Activated naive CD8-positive, alpha-beta T cell treated with anti-CD3 and anti-CD28 coated beads for 36 hours (primary cell): ENCODE results near the gene QDPR. TPM values are rescaled to one million over a fixed set of nuclear protein-coding genes. Genes with fewer than 3 reads are reported as not detected.
"Not testable (repeated sequence)": the region's sequence is repeated elsewhere in the genome, so short reads cannot be mapped to it uniquely, and the experiment has no call there.

Experiments
- DNase-seq: peaks from one replicate; pipeline ENCODE4 v3.0.0; 2021
- H3K27ac Mint-ChIP-seq: one replicate; pipeline ENCODE4 v1.8.0; 2022; ENCODE audit warnings: mild to moderate bottlenecking, moderate library complexity, mixed read lengths
- H3K27me3 Mint-ChIP-seq: one replicate; pipeline ENCODE4 v1.8.0; 2022; ENCODE audit warnings: mild to moderate bottlenecking, mixed read lengths
- H3K36me3 Mint-ChIP-seq: one replicate; pipeline ENCODE4 v1.8.0; 2021; ENCODE audit warnings: mild to moderate bottlenecking, mixed read lengths
- H3K4me1 Mint-ChIP-seq: one replicate; pipeline ENCODE4 v1.8.0; 2021; ENCODE audit warnings: mixed read lengths
- H3K4me3 Mint-ChIP-seq: one replicate; pipeline ENCODE4 v1.8.0; 2022; ENCODE audit warnings: mild to moderate bottlenecking, moderate library complexity, mixed read lengths
- H3K9me3 Mint-ChIP-seq: one replicate; pipeline ENCODE4 v1.8.0; 2022; ENCODE audit warnings: mixed read lengths
- total RNA-seq, 2 experiments: library from RNA; stranded (reverse); gene quantifications; one replicate each; pipeline ENCODE4 v1.2.3, GENCODE V29; 2021

QDPR gene
- total RNA-seq, 2 experiments from 2014 or later = 56.5 to 57.9 TPM

- peaks cover 20% of the 10 kb centered on the region for H3K27me3 Mint-ChIP-seq
- DNase-seq = no peak
- no peaks in the 10 kb centered on the region for H3K9me3 Mint-ChIP-seq
- H3K36me3 Mint-ChIP-seq = no peaks in the 10 kb centered on the region
- H3K4me3 Mint-ChIP-seq = no peak overlapping the region
- no peaks in the 10 kb centered on the region for H3K4me1 Mint-ChIP-seq
- no peak overlapping the region for H3K27ac Mint-ChIP-seq
Measured at GRCh38 chr4:17544205-17544604, 32.3 kb upstream of the QDPR start.

DNA sequence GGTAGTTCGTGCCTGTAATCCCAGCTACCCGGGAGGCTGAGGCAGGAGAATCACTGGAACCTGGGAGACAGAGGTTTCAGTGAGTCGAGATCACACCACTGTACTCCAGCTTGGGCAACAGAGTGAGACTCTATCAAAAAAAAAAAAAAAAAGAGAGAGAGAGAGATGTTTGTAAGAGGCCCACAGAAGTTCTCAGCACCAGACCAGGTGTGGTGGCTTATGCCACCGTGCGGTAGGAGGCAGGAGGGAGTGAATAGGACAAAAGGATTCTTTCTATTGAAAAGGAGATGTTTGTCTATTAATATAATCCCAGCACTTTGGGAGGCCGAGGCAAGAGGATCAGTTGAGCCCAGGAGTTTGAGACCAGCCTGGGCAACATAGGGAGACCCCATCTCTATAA is 25.2 kb upstream of the QDPR start:
- not testable (repeated sequence) for H3K4me3 Mint-ChIP-seq, H3K36me3 Mint-ChIP-seq, H3K9me3 Mint-ChIP-seq, H3K27ac Mint-ChIP-seq, H3K4me1 Mint-ChIP-seq, DNase-seq
- H3K27me3 Mint-ChIP-seq = peaks cover 13% of the 10 kb centered on the region

- Mint-ChIP-seq H3K27ac (no peak overlapping the region), H3K4me1 (peaks cover 6% of the 10 kb centered on the region), H3K27me3 (peaks cover 16% of the 10 kb centered on the region), H3K9me3 (no peaks in the 10 kb centered on the region), H3K4me3 (no peak overlapping the region), H3K36me3 (no peaks in the 10 kb centered on the region)
- DNase-seq = no peak
Measured at GRCh38 chr4:17535906-17536305, 24.0 kb upstream of the QDPR start.

DNA sequence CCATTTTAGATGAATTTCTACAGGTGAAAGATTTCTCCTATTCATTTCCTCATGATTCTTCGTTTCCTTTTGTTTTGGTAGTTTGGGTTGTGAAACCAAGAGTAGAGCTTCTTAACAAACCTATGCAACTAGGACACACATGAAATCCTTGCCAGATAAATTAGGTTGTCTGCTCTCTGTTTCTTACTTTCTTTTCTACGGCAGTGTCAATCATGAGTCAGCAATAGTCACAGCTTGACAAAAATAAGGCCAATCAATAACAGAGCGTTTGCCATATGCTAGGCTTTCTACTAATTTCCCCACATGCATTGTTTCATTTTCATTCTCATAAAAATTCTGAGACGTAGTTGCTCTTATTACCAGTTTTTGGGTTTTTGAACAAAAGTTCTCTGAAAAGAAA is 23.4 kb upstream of the QDPR start:
- Mint-ChIP-seq H3K27ac (no peak overlapping the region), H3K4me1 (peaks cover 6% of the 10 kb centered on the region), H3K4me3 (no peak overlapping the region), H3K27me3 (peaks cover 14% of the 10 kb centered on the region), H3K9me3 (no peaks in the 10 kb centered on the region), H3K36me3 (no peaks in the 10 kb centered on the region)
- no peak for DNase-seq

- no peak for DNase-seq
- H3K27me3 Mint-ChIP-seq = peaks cover 12% of the 10 kb centered on the region
- H3K9me3 Mint-ChIP-seq = no peaks in the 10 kb centered on the region
- no peak overlapping the region for H3K4me3 Mint-ChIP-seq
- no peaks in the 10 kb centered on the region for H3K36me3 Mint-ChIP-seq
- H3K27ac Mint-ChIP-seq = no peak overlapping the region
- H3K4me1 Mint-ChIP-seq = peaks cover 6% of the 10 kb centered on the region
Measured at GRCh38 chr4:17534705-17535104, 22.8 kb upstream of the QDPR start.

DNA sequence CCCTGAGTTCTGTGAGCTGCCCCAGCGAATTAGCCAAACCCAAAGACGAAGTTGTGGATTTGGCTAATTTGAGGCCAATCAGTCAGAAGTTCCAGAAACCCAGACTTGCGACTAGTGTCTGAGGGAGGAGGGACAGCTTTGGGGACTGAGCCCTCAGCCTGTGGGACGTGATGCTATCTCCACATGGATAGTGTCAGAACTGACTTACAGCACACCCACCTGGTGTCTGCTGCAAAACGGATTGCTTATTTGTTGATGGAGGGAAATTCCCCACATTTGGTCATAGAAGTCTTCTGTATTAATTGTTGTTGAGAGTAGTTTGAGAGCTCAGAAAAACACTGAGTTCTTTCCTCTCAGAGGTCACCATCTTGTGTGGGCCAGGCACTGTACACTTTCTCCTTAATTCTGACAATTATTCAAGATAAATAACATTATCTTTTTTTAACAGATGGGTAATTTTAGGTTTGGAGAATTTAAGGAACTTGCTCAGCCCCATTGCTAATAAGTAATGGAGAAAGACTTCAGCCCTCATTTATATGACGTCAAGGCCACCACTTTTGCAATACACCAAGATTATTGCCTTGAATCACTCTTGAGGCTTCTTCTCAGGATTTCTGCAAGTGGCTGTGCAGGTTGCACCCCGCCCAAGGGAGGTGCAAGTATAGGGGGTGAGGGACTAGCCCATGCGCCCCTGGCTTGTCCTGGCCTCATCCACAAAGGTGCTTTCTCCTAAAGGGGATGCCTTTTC is 19.8 kb upstream of the QDPR start:
- no peak for DNase-seq
- H3K4me1 Mint-ChIP-seq = peaks cover 6% of the 10 kb centered on the region
- no peaks in the 10 kb centered on the region for H3K36me3 Mint-ChIP-seq
- H3K27ac Mint-ChIP-seq = no peak overlapping the region
- no peaks in the 10 kb centered on the region for H3K9me3 Mint-ChIP-seq
- H3K4me3 Mint-ChIP-seq = no peak overlapping the region
- H3K27me3 Mint-ChIP-seq = peaks cover 24% of the 10 kb centered on the region

GRCh38 chr4:17528551-17529165 is 16.8 kb upstream of the QDPR start:
- Mint-ChIP-seq H3K27ac (no peak overlapping the region), H3K4me3 (no peak overlapping the region), H3K36me3 (no peaks in the 10 kb centered on the region), H3K4me1 (no peaks in the 10 kb centered on the region), H3K9me3 (no peaks in the 10 kb centered on the region), H3K27me3 (peaks cover 30% of the 10 kb centered on the region)
- DNase-seq = no peak

DNA sequence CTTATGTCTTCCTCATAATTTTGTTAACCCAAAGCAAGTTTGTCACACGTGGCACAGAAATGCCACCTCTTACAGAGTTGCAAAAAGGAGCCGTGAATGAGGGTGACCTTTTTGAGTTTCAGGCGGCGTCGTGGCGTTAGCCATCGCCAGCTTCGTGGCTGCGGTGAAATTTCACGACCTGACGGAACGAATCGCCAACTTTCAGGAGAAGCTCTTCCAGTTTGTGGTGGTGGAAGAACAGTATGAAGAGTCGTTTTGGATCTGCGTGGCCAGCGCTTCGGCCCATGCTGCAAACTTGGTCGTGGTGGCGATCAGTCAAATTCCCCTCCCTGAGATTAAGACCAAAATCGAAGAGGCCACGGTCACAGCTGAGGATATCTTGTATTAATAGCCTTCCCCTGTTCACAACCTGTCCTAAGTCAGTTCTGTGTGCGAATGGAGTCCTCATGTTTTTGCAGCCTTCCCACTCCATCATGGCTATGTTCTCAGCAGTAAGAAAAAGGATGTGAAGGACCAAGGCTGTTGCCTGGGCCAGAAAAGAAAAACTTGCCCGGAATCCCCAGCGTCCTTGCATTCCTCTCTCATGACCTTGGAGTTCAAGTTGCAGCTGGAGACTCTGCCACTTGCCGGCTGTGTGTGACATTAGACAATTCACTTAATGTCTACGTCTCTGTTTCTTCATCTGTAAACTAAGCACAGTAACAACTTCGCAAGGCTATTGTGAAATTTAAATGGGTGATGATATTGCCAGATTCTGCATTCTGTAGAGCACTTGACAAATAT is 15.0 kb upstream of the QDPR start:
- no peak for DNase-seq
- no peak overlapping the region for H3K4me3 Mint-ChIP-seq
- H3K27ac Mint-ChIP-seq = no peak overlapping the region
- H3K27me3 Mint-ChIP-seq = peaks cover 34% of the 10 kb centered on the region
- no peaks in the 10 kb centered on the region for H3K4me1 Mint-ChIP-seq
- no peaks in the 10 kb centered on the region for H3K9me3 Mint-ChIP-seq
- H3K36me3 Mint-ChIP-seq = no peaks in the 10 kb centered on the region

DNA sequence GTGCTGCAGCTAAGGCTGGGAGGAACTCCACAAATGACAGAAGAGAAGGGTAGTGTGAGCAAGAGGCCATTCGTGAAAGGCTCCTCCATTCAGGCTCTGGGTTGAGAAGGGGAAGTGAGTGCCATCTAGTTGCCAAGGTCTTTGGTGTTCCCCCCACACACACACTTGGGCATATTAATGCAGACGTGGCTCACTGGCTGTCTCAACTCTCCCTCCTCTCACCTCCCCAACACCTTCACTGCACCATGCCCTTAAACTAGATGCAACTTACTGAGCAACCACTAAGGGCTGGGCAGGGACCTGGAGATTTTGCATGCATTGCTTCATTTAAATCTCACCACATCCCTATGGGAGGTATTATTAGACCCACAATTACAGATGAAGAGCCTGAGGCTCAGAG is 11.8 kb upstream of the QDPR start:
- Mint-ChIP-seq H3K4me1 (no peaks in the 10 kb centered on the region), H3K36me3 (no peaks in the 10 kb centered on the region), H3K27ac (no peak overlapping the region), H3K27me3 (peaks cover 34% of the 10 kb centered on the region), H3K9me3 (no peaks in the 10 kb centered on the region), H3K4me3 (no peak overlapping the region)
- no peak for DNase-seq

GRCh38 chr4:17521595-17521994 is 9.7 kb upstream of the QDPR start:
- no peak overlapping the region for H3K4me3 Mint-ChIP-seq
- H3K4me1 Mint-ChIP-seq = no peaks in the 10 kb centered on the region
- no peaks in the 10 kb centered on the region for H3K36me3 Mint-ChIP-seq
- peaks cover 24% of the 10 kb centered on the region for H3K27me3 Mint-ChIP-seq
- H3K9me3 Mint-ChIP-seq = no peaks in the 10 kb centered on the region
- DNase-seq = no peak
- H3K27ac Mint-ChIP-seq = no peak overlapping the region

- Mint-ChIP-seq H3K4me1 (peaks cover 6% of the 10 kb centered on the region), H3K36me3 (no peaks in the 10 kb centered on the region), H3K27ac (no peak overlapping the region), H3K9me3 (no peaks in the 10 kb centered on the region), H3K27me3 (peaks cover 12% of the 10 kb centered on the region), H3K4me3 (no peak overlapping the region)
- DNase-seq = no peak
Measured at GRCh38 chr4:17517664-17518063, 5.8 kb upstream of the QDPR start.

DNA sequence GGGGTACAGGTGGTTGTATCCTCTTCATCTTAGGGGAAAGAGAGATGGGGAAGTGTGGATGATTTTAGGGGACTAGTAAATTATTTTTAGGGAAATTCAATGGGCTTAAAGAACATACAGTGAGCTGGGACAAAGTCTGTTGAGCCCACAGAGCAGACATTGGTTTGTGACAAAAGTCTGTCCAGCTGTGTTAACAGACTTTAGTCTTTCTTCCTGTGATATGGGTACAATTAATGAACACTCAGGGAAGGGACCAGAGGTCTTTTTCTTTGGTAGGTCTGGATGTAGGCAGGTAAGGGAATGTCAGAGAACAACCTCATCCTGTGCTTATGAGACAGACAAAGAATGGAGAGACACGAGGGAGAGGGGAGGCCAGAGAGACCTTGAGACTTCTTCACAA is 5.1 kb upstream of the QDPR start:
- H3K9me3 Mint-ChIP-seq = no peaks in the 10 kb centered on the region

GRCh38 chr4:17515445-17516407 is 3.8 kb upstream of the QDPR start:
- H3K9me3 Mint-ChIP-seq = no peaks in the 10 kb centered on the region
- no peak overlapping the region for H3K4me3 Mint-ChIP-seq
- peaks cover 12% of the 10 kb centered on the region for H3K27me3 Mint-ChIP-seq
- H3K36me3 Mint-ChIP-seq = peaks cover 2% of the 10 kb centered on the region
- no peak overlapping the region for H3K27ac Mint-ChIP-seq
- H3K4me1 Mint-ChIP-seq = peaks cover 11% of the 10 kb centered on the region
- DNase-seq = no peak

More for the DNA sequence above, 5.1 kb upstream of the QDPR start:
- H3K27me3 Mint-ChIP-seq = peaks cover 12% of the 10 kb centered on the region
- no peaks in the 10 kb centered on the region for H3K36me3 Mint-ChIP-seq
- DNase-seq = no peak
- no peak overlapping the region for H3K4me3 Mint-ChIP-seq
- no peak overlapping the region for H3K27ac Mint-ChIP-seq
- H3K4me1 Mint-ChIP-seq = peaks cover 10% of the 10 kb centered on the region

- no peak within 1 kb of the TSS for H3K27ac Mint-ChIP-seq
- H3K4me3 Mint-ChIP-seq = no peak within 1 kb of the TSS
- peaks cover 12% of the 10 kb centered on the region for H3K27me3 Mint-ChIP-seq
- H3K36me3 Mint-ChIP-seq = peaks cover 7% of the 10 kb centered on the region
- H3K4me1 Mint-ChIP-seq = peaks cover 16% of the 10 kb centered on the region
- DNase-seq = no peak
- H3K9me3 Mint-ChIP-seq = no peaks in the 10 kb centered on the region
Measured at GRCh38 chr4:17514865-17515264, 3.0 kb upstream of the QDPR start, which contains the start of gene CLRN2. CLRN2 (plus strand) TSS chr4:17515165; CDS start chr4:17515267, 102 bp downstream.
